Iris pigment epithelial cell (primary cell): Measurements from ENCODE around the gene CCL4.
"Not testable (repeated sequence)": the region's sequence is repeated elsewhere in the genome, so short reads cannot be mapped to it uniquely, and the experiment has no call there.

ENCODE experiments used
- DNase-seq: peaks from one replicate; pipeline ENCODE4 v3.0.0-alpha.2; 2011; ENCODE audit warnings: low read depth

Gene CCL4

DNA sequence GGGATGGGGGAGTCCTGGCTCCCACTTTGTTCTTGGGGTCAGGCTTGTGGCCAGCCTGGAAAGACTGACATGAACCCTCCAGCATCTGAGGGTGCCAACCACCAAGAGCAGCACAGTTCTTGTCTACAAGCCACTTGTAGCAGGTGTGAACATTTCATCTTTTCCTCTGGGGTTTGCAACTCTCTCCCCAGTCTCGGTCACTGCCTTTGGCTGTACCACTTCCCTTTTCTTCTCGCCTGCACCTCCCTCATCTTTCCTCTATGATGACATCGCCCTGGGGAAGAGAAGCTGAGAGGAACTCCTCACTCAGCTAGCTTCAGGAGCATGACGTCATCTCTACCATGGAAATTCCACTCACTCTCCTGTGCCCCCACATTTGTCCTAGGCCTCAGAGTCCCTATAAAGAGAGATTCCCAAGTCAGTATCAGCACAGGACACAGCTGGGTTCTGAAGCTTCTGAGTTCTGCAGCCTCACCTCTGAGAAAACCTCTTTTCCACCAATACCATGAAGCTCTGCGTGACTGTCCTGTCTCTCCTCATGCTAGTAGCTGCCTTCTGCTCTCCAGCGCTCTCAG, at the start of gene CCL4:
TSS of gene CCL4 (plus strand) at position 427 of the 575 bp plus-strand sequence. CDS start at position 506, 79 bp downstream.
- DNase-seq, result not testable (repeated sequence)

DNA sequence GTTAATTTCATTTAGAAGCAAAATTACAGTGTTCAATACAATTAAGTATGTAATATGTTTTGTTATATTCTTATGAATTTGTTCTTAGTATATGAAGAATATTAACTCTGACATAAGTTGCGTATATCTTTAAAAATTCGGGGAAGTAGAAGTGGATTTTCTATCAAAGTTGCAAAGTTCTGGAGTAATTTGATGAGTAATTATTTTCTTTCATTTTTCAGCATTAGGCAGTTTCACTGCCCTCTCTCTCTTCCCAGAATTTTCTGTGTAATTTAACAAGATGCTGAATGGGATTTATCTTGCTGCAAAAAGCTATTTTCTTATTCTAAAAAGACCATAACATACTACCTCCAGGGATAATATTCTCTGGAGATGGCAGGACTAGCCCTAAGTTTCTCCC, 48.5 kb upstream of the CCL4 start:
- DNase-seq, result no peak

DNA sequence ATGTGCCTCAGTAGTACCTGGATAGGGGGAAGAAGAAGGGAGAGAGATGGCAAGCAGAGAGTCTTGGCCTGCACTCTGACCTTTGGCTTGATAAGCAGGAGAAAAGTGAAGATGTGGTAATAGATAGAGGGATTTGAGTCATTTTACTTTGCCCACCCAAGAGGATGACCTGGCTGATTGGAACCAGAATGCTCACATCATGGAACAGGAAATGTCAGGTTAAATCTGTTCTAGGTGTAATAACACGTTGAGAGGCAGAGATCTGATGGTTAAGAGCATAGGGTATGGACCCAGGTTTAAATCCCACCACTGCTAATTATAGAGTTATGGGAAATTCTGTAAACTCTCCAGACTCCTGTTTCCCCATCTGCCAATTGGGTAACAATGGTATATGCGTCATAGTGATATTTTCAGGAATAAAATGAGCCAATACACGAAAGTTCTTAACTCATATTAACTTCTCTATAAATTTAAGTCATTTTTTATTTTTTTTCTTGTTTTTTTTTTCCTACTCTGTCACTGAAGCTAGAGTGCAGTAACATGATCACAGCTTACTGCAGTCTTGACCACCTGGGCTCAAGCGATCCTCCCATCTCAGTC, 47.6 kb upstream of the CCL4 start:
- DNase-seq, result no peak

DNA sequence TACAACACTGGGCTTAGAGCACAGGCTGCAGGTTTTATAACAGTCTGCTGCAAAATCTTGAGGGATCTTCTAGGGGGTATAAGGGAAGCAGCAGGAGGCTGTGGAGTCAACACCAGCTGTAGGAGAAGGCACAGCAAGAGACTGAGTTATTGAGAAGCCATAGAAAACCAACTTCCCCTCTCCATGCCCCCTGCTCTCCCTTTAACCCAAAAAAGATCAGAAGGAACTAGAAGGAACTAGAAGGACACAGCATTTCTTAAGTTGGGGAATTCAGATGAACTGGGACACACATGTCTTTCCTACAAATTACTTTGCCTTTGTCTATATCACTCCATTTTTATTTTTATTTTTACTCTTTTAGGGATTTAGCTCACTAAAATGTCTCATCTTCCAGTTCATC, 45.7 kb upstream of the CCL4 start:
- DNase-seq, result no peak

DNA sequence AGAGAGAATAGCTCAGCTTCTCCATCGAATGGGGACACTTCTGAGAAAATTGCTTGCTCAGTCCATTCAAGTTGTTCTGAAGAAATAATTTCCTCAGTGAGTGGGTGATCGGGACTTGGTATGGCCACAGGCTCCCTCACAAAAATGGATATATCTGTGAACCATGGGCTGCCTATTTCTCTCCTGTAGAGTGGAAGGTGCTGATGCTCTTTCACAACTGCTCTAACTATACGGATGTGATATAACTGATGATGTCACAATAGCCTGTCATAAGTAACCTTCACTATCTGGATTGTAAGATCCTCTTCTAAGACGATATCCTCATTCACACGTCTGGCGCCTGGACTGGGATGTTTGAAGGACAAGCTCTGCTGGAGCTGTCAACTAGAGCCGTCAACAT, 44.2 kb upstream of the CCL4 start:
- no peak for DNase-seq

DNA sequence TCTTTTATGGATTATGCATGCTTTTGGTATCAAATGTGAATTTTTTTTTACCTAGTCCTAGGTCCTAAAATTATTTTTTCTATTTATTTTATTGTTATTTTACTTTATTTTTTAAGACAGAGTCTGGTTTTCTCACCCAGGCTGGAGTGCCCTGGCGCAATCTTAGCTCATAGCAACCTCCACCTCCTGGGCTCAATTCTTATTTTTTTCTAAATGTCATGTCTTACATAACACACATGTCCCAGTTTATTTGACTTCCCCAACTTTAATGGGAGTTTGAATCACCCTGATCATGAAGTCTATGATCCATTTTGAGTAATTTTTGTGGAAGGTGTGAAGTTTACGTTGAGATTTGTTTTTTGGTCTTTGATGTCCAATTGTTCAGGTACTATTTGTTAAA, 42.8 kb upstream of the CCL4 start:
- no peak for DNase-seq

DNA sequence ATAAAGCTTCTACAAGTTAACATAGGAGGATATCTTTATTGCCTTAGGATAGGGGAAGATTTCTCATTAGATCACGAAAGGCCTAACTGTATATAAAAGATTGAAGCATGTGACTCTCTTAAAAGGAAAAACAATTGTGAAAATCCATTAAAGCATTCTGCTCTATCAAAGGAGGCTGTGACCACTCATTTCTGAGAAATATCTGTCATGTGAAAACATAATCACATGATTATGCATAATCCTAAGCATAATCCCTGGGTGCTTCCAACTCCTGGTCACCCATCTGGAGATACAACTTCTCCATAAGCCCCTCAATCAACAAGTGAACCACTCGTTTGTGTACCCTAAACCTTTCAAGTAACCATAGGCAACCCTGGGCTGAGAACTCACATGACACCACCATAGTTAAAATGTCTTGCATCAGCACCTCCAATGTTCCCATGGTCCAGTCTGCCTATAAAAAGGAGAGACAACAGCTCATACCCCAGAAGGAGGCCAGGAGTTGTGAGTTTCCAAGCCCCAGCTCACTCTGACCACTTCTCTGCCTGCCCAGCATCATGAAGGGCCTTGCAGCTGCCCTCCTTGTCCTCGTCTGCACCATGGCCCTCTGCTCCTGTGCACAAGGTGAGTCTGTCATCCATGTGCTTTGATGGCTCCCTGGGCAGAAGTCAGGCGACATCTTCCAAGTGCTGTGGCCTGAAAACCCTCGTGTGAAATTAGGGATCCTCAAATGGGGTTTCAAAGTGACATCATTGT, 39.7 kb upstream of the CCL4 start, which contains the start of gene CCL18:
TSS of gene CCL18 (plus strand) at position 487 of the 756 bp plus-strand sequence. CDS start at position 558, 71 bp downstream.
- DNase-seq, result no peak

DNA sequence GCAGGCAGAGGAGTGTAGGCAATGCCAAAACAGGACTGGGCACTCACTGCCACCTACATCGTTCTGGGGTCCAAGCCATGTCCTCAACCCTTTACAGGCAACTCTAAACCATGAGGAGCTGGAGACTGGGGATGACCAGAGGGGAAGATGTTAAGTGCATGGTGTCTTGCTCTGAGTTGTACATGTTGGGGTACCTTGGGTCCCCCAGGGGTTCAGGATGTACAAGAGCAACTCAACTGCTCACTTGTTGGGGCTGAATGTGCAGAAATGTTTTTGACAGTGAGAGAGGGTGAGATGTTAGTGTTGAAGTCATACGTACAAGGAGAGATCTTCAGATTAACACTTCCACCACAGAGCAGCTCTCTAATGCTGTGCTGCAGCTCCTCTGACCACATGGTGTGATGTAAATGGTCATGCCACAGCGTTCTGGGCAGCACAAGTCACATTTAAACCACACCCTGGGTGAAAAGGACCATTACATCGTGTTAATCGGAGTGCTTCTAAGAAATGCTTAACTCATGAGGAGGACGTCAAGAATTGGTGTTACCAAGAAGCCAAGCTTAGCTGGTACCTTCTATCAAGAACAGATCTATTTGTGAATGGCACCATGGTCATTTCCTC, 37.2 kb upstream of the CCL4 start:
- no peak for DNase-seq

DNA sequence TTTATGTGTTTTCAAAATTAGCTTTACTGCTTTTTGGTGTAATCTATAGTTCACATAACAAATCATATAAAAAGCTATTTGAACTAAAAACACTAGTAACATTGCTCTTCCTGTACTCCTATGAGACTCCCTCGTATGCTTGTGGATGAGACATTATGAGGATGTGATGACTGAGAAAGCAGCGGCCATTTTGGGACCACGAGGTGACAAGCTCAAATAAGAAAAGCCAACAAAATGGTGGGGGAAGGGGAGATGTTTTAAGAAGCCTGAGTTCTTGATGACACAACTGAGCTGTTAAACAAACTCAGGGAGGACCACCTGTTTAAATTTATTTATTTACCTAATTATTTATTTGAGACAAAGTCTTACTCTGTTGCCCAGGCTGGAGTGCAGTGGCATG, 35.1 kb upstream of the CCL4 start:
- DNase-seq, result no peak

DNA sequence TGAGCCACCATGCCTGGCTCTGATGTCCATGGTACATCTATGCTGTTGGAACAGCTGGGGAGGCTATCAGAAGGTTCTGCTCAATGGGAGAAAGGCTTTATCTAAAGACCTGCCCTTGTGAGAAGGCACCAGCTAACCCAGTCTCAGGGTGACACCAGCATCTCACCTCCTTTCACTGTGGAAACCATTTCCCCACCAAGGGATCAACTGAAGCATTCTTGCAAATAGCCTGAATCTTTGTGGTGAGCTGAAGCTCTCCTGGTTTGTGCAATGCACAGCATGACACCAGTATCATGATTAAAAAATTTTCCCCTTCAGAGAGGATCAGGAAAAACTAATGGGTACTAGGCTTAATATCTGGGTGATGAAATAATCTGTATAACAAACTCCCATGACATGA, 34.5 kb upstream of the CCL4 start:
- peak; percentile 40 for DNase-seq

DNA sequence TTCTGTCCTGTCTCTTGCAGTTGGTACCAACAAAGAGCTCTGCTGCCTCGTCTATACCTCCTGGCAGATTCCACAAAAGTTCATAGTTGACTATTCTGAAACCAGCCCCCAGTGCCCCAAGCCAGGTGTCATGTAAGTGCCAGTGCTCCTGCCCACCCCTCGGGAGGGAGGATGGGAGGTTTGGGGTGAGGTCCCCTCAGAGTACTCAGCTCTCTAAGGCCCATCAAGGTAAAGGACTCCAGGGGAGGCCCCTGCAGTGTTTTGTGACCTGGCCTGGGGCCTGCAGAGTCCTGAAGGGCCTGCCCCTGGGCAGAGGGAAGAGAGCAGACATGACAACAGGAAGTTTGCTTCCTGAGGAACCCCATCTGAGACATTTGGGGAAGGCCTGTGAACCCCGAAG, 33.2 kb upstream of the CCL4 start:
- DNase-seq, result no peak

DNA sequence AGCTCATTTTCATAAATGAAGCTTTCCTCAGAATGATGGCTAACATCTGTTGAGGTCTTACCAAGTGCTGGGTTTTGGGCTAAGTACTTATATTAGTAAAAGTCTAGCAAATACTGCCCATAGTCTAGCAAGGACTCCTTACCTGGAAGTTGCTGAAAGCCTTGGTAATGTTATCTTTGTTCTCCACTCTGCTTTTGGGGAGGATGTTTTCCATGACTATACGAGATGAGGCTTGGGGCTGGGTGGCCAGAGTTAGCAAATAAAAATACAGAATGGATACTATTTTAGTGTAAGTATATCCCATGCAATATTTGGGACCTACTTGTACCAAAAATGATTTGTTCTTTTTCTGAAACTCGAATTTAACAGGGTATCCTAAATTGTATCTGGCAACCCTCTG, 31.9 kb upstream of the CCL4 start:
- no peak for DNase-seq

DNA sequence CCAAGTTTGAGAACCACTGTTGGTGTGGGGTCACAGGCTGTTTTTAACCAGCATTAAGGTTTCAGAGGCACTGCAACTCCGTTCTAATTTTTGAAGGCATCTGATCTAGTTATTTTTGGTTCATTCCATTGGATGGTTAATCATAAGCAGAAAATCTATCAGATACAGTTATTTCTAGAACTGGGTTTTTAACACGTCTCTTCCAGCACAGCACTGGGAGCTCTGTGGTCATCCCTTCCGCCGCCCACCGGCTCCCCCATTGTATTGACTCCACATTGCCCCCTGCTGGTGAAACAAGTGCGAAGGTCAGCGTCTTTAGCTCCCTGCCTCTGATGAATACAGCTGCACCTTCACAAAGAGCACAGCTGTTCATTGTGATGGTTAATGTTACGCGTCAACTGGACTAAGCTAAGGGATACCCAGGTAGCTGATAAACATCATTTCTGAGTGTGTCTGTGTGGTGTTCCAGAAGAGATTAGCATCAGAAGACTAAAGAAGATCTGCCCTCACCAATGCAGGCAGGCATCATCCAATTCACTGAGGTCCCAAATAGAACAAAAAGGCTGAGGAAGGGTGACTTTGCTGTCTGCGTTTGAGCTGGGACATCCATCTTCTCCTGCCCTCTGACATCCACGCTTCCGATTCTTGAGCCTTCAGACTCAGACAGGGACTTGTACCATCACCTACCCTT, 31.1 kb upstream of the CCL4 start:
- DNase-seq, result peak; percentile 22

DNA sequence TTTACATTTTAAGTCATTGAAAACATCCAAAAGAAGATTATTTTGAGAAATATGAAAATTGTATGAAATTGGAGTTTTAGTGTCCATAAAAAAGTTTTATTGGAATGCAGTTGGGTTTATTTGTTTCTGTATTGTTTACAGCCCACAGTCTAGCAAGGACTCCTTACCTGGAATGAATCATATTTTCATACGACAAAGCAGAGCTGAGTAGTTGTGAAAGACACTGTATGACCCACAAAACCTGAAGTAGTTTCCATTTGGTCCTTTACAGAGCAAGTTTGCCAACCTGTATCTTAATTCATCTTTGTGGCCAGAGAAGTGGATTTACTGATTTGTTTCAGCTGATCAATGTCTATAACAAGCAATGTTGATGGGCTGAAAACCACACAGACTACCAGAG, 29.3 kb upstream of the CCL4 start:
- DNase-seq, result no peak

DNA sequence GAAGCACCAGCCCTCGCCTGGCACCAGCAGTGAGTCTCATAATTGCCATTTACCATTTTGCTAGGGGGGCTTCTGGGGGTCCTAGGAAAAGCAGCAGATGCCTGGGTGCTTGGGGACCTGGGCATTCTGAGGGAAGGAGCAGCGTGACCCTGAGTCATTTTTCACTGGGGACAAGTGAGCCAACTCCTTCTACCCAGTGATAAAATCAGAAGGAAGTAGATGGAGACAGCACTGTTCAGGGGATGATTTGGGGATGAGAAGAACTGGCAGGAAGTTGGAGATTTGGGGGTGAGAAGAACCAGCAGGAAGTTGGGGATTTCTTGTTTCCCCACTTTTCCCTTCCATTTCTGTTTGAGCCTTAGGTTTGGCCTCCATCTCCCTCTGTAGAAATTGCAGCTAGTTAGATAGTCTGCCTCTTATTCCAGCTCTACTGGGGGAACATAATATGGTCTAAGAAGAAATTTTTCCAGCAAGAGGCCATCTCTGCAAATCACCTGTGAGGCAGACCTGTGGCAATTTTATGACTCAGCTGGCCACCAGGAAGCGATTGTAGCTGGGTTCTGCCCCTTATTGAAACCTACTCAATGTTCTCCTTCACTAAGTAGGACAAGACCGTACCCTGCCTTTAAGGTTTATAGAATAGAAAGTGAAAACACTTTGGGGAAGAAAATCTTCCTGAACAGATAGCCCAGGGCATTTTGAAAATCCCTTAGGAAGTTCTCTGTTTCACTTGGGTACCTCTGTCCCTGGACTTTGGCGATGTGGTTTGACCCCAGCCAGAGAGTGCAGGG, 21.8 kb upstream of the CCL4 start:
- DNase-seq, result not testable (repeated sequence)

DNA sequence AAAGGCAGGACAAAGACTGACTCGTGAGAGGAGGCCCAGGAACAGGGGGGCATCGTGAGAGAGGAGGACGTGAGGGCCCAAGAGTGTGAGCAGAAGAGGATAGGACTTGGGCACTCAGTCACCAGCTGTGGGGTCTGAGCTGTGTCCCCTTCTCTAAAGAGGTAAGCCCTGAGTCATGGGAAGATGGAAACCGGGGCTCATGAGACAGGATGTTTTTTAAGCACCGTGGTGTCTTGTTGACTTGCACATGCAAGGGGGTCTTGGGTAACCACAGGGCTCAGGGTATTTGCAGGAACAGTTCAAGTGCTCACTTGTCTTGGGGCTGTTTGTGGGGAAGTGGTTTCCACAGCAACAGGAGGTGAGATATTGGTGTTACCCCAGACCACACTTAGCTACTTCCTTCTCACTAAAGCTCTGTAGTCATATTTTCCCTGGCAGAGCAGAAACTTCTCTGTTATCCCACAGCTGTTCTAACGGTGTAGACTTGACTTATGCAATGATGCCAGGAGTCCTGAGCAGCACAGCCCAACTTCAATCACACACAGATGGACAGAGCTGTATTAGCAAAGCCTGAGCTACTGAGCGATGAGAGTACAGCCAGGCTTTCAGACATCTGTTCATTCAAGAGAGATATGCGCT, 21.0 kb upstream of the CCL4 start:
- DNase-seq, result not testable (repeated sequence)

DNA sequence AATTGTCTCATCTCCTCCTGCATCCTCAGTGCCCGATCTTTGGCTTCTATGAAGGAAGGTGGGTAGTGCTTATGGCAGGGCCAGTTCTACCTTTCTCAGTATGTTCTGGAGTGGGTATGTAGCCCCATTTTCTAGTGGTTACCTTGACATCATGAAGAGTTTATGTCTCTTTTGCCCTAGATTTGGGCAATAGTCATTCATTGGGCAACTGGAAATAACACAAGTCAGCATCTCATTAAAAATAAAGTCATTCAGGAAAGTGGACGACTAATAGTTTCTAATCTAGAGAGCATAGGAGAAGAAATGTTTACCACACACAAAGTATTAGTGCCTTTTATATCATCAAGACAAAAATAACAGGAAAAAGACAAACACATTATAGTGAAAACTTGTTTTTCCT, 19.9 kb upstream of the CCL4 start:
- not testable (repeated sequence) for DNase-seq

DNA sequence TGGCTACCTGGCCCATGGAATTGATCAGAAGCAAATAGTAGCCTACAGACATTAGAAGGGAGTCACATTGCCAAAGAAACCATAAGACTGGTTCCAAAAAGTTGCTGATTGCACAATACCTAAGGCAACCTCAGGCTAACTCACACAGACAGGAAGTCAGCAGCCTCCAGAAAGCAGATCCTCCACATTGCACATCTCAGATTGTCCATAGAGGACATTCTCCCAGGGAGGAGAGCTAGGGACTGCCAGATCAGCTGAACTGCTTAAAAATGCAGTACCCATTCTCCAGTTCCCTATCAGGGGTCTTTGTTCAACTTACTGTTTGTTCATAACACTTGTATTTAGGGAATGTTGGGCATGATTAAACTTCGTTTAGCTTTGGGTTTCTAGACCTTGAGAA, 17.9 kb upstream of the CCL4 start:
- DNase-seq, result peak; percentile 49

DNA sequence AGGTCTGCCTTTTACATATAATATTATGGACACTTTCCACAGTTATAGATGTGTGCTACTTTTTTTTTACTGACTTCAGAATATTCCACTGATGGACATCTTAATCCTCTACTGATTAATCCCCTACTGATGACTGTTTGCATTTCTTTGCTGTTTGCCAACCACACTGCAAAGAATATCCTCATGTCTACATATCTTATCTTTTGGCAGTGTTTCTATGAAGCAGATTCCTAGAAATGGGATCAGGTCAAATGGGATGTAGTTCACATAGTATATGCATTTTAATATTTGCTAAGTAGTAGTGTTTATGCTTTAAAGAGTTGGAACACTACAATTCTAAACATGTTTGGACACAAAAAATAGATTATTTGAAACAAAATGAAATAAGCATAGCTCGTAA, 16.8 kb upstream of the CCL4 start:
- no peak for DNase-seq

DNA sequence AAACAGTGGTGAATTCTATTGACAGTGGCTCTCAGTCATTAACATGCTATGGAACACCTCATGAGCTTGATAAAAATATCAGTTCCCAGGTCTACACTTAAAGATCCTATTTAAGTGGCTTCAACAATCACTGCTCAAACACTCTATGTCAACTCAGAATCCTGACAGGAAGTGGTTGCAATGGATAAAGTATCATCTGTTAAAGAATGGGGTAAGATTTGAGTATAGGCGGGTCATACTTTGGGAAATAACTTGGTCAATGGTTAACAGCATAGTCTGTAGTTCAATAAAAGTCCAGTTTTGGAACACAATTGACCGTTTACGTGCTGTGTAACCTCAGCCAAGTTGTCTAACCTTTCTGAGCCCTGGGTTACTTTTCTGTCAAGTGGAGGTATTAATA, 16.2 kb upstream of the CCL4 start:
- not testable (repeated sequence) for DNase-seq
